H4 (cell line): Measurements from ENCODE around the gene IRF1. TPM values are rescaled to one million over a fixed set of nuclear protein-coding genes. Genes with fewer than 3 reads are reported as not detected.

Source experiments
- DNase-seq: peaks from one replicate; pipeline ENCODE4 v3.0.0-alpha.2; 2015; ENCODE audit warnings: low spot score
- total RNA-seq: library from RNA; depleted of rRNA; stranded (reverse); fragments of >200 nt; shearing (Covaris generic); gene quantifications from 2 replicates; pipeline ENCODE4 v1.2.3, GENCODE V29; 2014

The IRF1 gene
- total RNA-seq, 1 experiment from 2014 or later, result 30.2 TPM

DNA sequence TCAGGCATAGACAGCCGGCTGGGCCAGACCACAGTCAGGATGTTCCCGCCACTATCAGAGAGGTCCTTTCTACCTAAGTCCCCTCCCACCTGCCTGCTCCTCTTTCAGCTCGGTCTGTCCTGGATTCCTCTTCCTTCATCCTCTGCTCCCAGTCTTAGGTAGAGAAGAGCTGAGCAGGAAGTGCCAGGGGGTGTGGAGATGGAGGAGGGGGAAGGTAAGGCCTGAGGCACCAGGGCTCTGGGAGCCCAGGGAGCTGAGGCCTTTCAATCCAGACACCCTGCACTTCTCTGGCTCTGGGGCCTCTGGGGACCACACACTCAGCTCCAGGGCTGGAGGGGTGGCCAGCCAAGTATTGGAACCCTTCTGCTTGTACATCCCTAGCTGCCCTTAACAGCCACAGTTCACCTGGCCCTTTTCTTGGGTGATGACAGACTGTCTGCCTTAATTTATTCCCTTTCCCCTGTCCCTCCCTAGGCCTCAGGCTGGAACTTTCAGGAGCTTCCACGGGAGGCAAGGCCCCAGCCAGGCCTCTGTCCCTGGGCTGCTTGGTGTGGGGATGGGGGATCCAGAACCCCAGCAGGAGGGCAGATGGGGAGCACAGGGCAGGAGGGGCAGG lies 15.6 kb downstream of the IRF1 start:
- no peak for DNase-seq

DNA sequence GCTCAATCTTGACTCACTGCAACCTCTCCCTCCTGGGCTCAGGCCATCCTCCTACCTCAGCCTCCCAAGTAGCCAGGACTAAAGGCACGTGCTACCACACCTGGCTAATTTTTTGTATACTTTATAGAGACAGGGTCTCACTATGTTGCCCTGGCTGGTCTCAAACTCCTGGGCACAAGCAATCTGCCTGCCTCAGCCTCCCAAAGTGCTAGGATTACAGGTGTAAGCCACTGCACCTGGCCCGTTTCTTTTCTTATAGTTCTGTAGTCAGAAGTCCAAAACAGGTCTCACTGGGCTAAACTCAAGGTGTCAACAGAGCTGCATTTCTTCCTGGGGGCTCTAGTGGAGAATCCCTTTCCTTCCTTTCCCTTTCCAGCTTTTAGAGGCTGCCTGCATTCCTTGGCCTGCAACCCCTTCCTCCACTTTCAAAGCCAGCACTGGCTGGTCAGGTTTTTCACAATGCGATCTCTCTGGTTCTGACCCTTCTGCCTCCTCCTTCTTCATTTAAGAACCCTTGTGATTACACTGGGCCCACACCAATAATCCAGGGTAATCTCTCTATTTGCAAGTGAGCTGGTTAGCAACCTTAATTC lies 16.3 kb downstream of the IRF1 start:
- no peak for DNase-seq

DNA sequence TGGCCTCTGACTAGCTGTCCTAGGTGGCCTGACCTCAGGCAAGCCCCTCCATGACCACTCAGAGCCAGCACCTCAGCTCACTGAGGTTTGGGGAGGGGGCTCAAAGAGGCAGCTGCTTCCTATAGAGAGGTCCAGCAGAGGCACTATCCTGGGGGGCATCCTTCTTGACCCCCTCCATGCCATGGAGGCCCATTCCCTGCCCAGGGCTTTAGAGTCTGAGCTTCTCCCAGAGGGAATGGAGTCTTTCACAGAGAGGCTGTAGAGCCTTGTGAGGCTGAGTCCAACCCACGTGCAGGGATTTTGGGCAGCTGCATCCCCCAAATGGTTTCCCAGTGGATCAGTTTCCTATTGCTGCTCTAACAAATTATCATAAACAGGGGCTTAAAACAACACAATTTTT lies 16.9 kb downstream of the IRF1 start:
- DNase-seq, result no peak

DNA sequence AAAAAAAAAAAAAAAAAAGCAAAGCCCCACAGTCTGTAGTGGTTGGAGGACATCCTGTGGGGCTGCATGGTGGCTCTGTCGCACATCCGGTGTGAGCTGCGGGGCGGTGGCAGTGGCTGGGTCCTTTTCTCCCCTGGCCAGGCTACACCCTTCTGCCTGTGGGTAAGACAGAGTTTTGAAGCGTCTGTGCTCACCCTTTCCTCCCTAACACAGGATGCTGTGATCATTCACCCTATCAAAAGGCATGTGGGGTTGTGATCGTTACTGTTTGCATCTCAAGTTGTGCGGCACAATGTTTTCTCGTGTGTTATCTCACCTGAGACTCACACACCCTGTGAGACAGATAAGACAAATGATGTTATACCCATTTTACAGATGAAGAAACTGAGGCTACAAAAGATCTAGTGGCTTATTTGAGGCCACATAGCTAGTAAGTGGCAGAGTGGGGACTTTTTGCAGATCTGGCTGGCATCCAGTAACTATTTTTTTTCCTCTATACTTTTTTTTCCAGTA lies 17.5 kb downstream of the IRF1 start:
- DNase-seq, result no peak

- DNase-seq, result no peak
These were observed 18.1 kb downstream of the IRF1 start for GRCh38 chr5:132472431-132472830.

- DNase-seq, result no peak
These were observed 18.6 kb downstream of the IRF1 start for GRCh38 chr5:132471944-132472343.

DNA sequence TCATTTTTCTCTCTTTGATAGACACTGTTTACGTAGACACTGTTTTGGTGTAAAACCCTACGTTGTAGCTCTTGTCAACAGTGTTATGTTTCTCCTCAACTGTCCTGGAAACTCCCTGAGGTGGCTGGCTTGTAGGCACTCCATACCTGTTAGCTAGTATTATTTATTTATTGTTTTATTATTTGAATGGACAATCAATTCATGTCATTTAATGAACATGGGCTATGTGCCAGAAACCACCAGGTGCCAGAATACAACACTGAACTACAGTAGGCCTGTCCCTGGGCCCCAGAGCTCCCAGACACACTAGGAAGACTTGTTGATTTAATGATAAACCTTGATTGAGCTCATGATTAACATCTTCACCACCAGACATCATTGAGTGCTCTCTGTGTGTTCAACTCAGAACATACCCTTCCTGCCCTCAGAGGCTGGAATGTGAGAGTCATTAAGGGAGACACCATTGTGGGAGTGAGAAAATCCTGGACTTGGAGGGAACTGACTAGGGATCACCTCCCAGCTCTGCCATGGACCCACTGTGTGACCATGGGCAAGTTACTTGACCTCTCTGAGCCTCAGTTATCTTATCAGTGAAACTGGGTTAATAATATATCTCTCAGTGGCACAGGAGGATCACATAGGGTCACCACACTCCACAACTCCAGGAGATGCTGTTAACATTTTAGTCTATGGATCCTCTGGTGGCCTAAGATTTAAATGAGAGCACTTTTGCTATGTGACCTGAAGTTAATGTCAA lies 19.2 kb downstream of the IRF1 start:
- no peak for DNase-seq

GRCh38 chr5:132470596-132470995 lies 20.0 kb downstream of the IRF1 start:
- DNase-seq, result no peak

GRCh38 chr5:132470010-132470392 lies 20.6 kb downstream of the IRF1 start:
- DNase-seq, result no peak

DNA sequence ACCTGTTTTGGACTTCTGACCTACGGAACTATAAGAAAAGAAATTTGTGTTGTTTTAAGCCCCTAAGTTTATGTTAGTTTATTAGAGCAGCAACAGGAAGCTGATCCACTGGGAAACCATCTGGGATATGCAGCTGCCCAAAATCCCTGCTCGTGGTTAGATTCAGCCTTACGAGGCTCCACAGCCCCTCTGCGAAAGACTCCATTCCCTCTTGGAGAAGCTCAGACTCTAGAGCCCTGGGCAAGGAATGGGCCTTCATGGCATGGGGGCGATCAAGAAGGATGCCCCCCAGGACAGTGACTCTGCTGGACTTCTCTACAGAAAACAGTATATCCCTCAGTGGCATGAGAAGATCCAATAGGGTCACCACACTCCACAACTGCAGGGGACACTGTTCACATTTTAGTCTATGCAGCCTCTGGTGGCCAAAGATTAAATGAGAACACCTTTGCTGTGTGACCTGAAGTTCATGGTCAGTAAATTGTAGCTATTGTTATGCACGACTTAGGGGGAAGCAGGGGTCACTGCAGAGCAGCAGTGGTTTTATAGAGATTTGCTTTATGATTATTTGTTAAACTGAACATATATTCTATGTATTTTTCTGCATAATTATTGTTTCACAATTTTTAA lies 21.1 kb downstream of the IRF1 start:
- DNase-seq, result no peak

DNA sequence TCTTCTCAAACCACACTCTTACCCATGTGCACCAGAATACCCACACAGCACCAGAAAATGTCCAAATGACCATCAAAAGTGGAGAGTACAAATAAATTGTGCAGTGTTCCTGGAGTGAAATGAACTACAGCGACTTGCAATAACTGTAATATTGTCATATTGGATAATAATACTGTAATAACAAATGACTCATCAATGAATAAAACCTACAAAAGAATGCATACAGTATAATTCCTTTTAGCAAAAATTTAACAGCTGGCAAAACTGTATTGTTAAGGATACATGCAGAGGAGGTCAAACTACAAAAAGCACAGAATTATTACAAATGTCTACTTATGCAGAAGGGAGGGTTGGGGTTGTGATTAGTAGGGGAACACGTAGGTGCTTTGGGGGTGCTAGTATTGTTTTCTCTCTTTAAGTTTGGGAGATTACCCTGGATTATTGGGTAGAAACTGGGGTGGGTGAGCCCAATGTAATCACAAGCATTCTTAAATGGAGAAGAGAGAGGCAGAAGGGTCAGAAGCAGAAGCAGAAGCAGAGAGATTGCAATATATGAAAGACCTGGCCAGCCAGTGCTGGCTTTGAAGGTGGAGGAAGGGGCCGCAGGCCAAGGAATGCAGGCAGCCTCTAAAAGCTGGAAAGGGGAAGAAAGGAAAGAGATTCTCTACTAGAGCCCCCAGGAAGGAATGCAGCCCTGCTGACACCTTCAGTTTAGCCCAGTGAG lies 21.8 kb downstream of the IRF1 start:
- no peak for DNase-seq

GRCh38 chr5:132467287-132467984 lies 23.1 kb downstream of the IRF1 start:
- DNase-seq, result no peak

- DNase-seq, result peak; percentile 84
These were observed 23.9 kb downstream of the IRF1 start for GRCh38 chr5:132466433-132467286.

DNA sequence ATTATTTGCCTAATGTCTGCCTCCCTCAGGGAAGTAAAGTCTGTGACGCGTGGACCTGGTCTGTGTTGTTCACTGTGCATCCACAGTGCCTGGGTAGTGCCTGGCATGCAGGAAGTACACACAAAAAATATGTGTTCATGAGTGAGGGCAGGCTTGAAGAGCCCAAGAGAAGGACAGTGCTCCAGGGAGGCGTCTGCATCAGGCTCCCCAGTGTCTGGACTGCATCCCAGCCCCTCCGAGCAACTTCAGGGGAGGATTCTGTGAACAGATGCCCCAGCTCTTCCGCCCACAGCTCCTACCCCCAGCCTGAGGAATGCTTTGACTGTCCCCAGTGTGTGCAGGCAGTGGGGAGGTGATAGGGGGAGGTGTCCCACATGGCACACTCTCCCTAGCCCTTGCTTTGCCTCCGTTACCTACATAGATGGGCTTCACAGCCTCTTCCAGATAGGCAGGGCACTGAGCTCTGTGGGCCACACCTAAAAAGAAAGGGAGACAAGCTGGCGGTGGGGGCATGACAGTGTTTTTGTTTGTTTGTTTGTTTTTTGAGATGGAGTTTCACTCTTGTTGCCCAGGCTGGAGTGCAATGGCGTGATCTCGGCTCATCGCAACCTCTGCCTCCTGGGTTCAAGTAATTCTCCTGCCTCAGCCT lies 25.4 kb downstream of the IRF1 start:
- DNase-seq, result no peak

DNA sequence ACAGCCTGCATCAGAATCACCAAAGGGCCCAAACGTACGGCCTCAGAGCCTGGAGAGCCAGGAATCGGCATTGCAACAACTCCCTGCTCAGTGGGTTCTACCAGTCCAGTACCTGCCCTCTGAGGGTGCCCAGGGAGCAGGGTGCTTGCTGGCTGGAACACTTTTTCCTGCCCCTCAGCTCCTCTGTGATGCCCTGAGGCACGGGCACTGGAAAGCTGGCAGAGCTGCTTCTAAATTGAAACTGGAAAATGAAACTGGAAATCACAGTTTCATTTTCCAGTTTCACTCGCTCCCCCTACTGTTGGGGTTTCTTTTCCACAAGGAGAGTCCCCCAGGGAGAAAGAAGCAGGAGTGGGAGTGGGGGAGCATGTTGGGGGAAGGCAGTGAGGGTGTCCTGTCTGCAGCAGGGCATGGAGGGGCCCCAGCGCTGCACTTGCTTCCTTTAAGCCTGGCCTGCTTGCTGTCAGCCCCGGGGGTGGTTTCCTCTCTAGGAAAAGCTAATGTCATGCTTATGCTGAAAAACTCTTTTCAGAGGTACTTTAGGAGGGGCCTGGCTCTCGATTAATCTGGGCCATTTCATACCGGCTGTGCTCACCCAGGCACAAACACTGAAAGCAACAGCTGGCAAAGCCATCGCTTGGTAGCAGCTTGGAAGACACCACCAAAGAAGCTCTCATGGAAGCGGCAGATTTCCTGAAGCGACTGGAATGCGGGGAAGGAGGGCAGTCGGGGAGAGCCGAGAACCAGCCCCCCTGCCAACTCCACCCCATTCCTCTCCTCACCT lies 26.2 kb downstream of the IRF1 start:
- peak; percentile 41 for DNase-seq

GRCh38 chr5:132463811-132464155 lies 26.8 kb downstream of the IRF1 start:
- no peak for DNase-seq

DNA sequence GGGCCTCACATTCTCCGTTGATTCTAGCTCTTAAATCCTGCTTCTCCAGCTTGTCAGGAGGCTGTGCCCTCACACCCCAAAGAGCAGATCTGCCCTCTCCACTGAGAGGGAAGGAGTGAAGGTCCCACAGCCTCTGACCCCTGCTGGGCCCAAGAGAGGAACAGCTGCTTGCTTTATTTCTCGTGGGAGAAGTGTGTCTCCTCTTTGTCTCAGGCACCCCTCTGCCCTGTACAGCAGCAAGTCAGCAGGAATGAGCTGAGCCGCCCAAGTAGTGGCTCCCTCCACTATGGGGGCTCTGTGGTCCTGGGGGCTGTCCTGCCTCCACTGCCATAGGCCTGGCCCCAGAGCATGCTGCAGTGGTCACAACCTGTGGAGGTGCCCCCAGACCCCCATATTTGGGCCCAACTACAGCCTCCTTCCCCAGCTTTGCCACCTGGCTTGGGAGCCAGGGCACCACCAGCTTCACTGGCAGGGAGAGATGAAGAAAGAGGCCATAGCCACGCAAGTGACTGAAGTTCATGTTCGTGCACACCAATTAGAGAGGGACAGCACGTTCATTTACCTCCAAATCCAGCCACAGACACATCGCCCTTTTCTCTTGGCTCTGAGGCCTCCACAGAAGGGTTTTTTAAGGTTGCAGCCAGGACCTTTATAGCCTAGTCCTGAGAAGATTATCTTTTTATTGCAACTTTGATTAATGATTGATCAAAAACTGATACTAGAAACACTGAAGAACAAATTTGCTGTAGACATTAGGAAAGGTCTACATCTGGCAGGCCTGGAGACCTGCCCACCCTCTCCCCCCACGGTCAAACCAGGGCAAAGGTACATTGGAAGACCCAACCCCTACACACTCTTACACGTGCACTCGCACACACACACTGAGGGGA lies 27.5 kb downstream of the IRF1 start:
- DNase-seq, result no peak

- no peak for DNase-seq
These were observed 28.2 kb downstream of the IRF1 start for GRCh38 chr5:132462333-132462732.
